K562 (cell line): Measurements from ENCODE around the gene ATP23. TPM values are rescaled to one million over a fixed set of nuclear protein-coding genes. Genes with fewer than 3 reads are reported as not detected.

Experiments
- ARID2 ChIP-seq: fragments of 450-650 bp; IDR thresholded peaks from 2 replicates; pipeline ENCODE4 v1.6.1; 2017; ENCODE audit warnings: antibody characterized with exemption, mild to moderate bottlenecking
- ASH1L ChIP-seq: fragments of 450-650 bp; IDR thresholded peaks from 2 replicates; pipeline ENCODE4 v1.6.1; 2018; ENCODE audit warnings: borderline replicate concordance, mild to moderate bottlenecking, low read depth; ENCODE audit not compliant: partially characterized antibody
- BRD9 ChIP-seq: fragments of 450-650 bp; IDR thresholded peaks from 2 replicates; pipeline ENCODE4 v1.6.1; 2018; ENCODE audit warnings: low read depth; ENCODE audit not compliant: partially characterized antibody
- EP400 ChIP-seq: fragments of 450-650 bp; IDR thresholded peaks from 2 replicates; pipeline ENCODE4 v1.6.1; 2017; ENCODE audit warnings: antibody characterized with exemption, mild to moderate bottlenecking, moderate library complexity
- GTF2F1 ChIP-seq: IDR thresholded peaks from 2 replicates; pipeline ENCODE4 v1.6.1; 2011; ENCODE audit warnings: low read depth, low read length, improper control_type of control experiment
- HES1 ChIP-seq: fragments of 450-650 bp; IDR thresholded peaks from 2 replicates; pipeline ENCODE4 v1.6.1; 2016; ENCODE audit warnings: low read depth, mild to moderate bottlenecking, moderate library complexity
- MBD2 ChIP-seq: sonication (generic); IDR thresholded peaks from 2 replicates; pipeline ENCODE4 v1.6.1; 2016; ENCODE audit warnings: low read depth, borderline replicate concordance
- MLX ChIP-seq, 2 experiments: fragments of 450-650 bp in 1 of 2; sonication (generic) in 1 of 2; formaldehyde crosslinking; conservative IDR thresholded peaks; 2 replicates each; pipeline versions ENCODE4 v1.4.0 to v1.8.1; 2020 to 2022; ENCODE audit warnings: mild to moderate bottlenecking in 1 of 2, missing genetic modification reagents in 1 of 2
- PHF21A ChIP-seq: fragments of 450-650 bp; IDR thresholded peaks from 2 replicates; pipeline ENCODE4 v1.6.1; 2017; ENCODE audit warnings: low read depth, borderline replicate concordance
- RBM39 ChIP-seq: fragments of 200-400 bp; formaldehyde crosslinking; optimal IDR thresholded peaks from 2 replicates; pipeline ENCODE3; 2018; ENCODE audit warnings: low read depth, low read length
- RNF2 ChIP-seq: sonication (generic); IDR thresholded peaks from 2 replicates; pipeline ENCODE4 v1.6.1; 2016
- TOE1 ChIP-seq, 2 experiments: fragments of 450-650 bp in 1 of 2; sonication (generic) in 1 of 2; formaldehyde crosslinking in 1 of 2; IDR thresholded peaks; 2 replicates each; pipeline versions ENCODE4 v1.7.1 to v1.8.0; 2016 to 2022; ENCODE audit warnings: borderline replicate concordance in 2 of 2, mild to moderate bottlenecking in 2 of 2, antibody characterized with exemption in 1 of 2, inconsistent platforms in 1 of 2, low read depth in 1 of 2, missing genetic modification reagents in 1 of 2, moderate library complexity in 1 of 2
- ZNF232 ChIP-seq: sonication (generic); formaldehyde crosslinking; IDR thresholded peaks from 2 replicates; pipeline ENCODE4 v1.8.0; 2022; ENCODE audit warnings: mild to moderate bottlenecking, missing genetic modification reagents
- polyA plus RNA-seq, 8 experiments: library from polyadenylated mRNA; depleted of rRNA in 4 of 8; stranded (reverse) in 5 of 8; unstranded in 3 of 8; fragments of >200 nt; fragmentation: Nextera tagmentation in 2 of 8; fragmentation: Illumina TruSeq in 1 of 8; extraction: Ambion mirVana in 2 of 8; extraction: Trizol in 1 of 8; gene quantifications; 2 replicates each; pipeline versions ENCODE4 v1.2.1 to v1.2.3, GENCODE V29; 2011 to 2014; ENCODE audit warnings: inconsistent platforms in 1 of 8, missing spikeins in 1 of 8
- total RNA-seq, 7 experiments: library from RNA; depleted of rRNA in 6 of 7; stranded (reverse); fragments of >200 nt in 6 of 7; fragmentation: Illumina TruSeq in 2 of 7; extraction: Trizol in 2 of 7; gene quantifications; 2 replicates each; pipeline versions ENCODE4 v1.2.1 to v1.2.3, GENCODE V29; 2011 to 2021; ENCODE audit warnings: low replicate concordance in 1 of 7

Gene ATP23
- total and polyA plus RNA-seq, 9 of the 15 experiments (the other 6 are each of a cell fraction or from before 2014, with no cell fraction given): 8.3 to 53.7 (median 28.5) TPM

- TF ChIP-seq RBM39: peak; percentile 44
- TF ChIP-seq MBD2: no peak; the same call in 1 of the 2 replicates
- TF ChIP-seq GTF2F1: peak; percentile 16; the same call in 1 of the 2 replicates
- TF ChIP-seq MLX (CRISPR knock-in tag; conservative IDR thresholded peaks at IDR 0.05): no peak
- peak; percentile 88 for TF ChIP-seq TOE1 (IDR thresholded peaks at IDR 0.05; ENCODE audit: borderline replicate concordance)
- no peak for TF ChIP-seq TOE1 (CRISPR knock-in tag; IDR thresholded peaks at IDR 0.05; ENCODE audit: borderline replicate concordance, low read depth)
- peak; percentile 49; the same call in 1 of the 2 replicates for TF ChIP-seq EP400
- TF ChIP-seq HES1: 0 out of 2 replicates have a peak, but pooled peaks have one; percentile 27
- TF ChIP-seq RNF2: peak; percentile 47
- no peak for TF ChIP-seq BRD9
- TF ChIP-seq ARID2: peak; percentile 99
- 0 out of 2 replicates have a peak, but pooled peaks have one; percentile 31 for TF ChIP-seq PHF21A
- no peak for TF ChIP-seq ASH1L
- TF ChIP-seq ZNF232 (CRISPR knock-in tag): no peak
These were observed 36.2 kb upstream of the ATP23 start (continued) for GRCh38 chr12:57904848-57905811.
